GM08714 (cell line): ENCODE data around the gene CKS1B.

ENCODE experiments used
- H3K4me3 ChIP-seq: fragments of 200-500 bp; sonication (Bioruptor generic); 2 replicates; pipeline ENCODE4 v1.5.1; 2014; ENCODE audit warnings: mild to moderate bottlenecking, low read length, inconsistent platforms
- ZNF274 ChIP-seq: IDR thresholded peaks from 2 replicates; pipeline ENCODE4 v1.6.1; 2012; ENCODE audit warnings: mild to moderate bottlenecking, low read depth, low read length

Gene CKS1B

GRCh38 chr1:155012776-155013602 lies 38.5 kb downstream of the CKS1B start:
- no peak overlapping the region for H3K4me3 ChIP-seq
- TF ChIP-seq ZNF274: no peak

- no peak for TF ChIP-seq ZNF274
- no peak overlapping the region for H3K4me3 ChIP-seq
These were observed 39.2 kb downstream of the CKS1B start for GRCh38 chr1:155013632-155014031.

- no peak overlapping the region for H3K4me3 ChIP-seq
- no peak for TF ChIP-seq ZNF274
These were observed 40.4 kb downstream of the CKS1B start for GRCh38 chr1:155014709-155015508.

GRCh38 chr1:155015527-155016230 lies 41.2 kb downstream of the CKS1B start:
- no peak for TF ChIP-seq ZNF274
- H3K4me3 ChIP-seq: no peak overlapping the region

- H3K4me3 ChIP-seq: no peak overlapping the region
- no peak for TF ChIP-seq ZNF274
These were observed 41.9 kb downstream of the CKS1B start for GRCh38 chr1:155016231-155016831.

GRCh38 chr1:155017041-155017945 lies 42.8 kb downstream of the CKS1B start:
- H3K4me3 ChIP-seq: peak overlapping the region; percentile 7; the same call in 1 of the 2 replicates
- no peak for TF ChIP-seq ZNF274

- TF ChIP-seq ZNF274: no peak
- peak overlapping the region; percentile 7; the same call in 1 of the 2 replicates for H3K4me3 ChIP-seq
These were observed 43.5 kb downstream of the CKS1B start for GRCh38 chr1:155017946-155018316.

- H3K4me3 ChIP-seq: no peak overlapping the region
- TF ChIP-seq ZNF274: no peak
These were observed 44.3 kb downstream of the CKS1B start for GRCh38 chr1:155018617-155019348.

GRCh38 chr1:155019377-155020245 lies 45.1 kb downstream of the CKS1B start:
- no peak overlapping the region for H3K4me3 ChIP-seq
- no peak for TF ChIP-seq ZNF274

- no peak overlapping the region for H3K4me3 ChIP-seq
- no peak for TF ChIP-seq ZNF274
These were observed 47.9 kb downstream of the CKS1B start for GRCh38 chr1:155022136-155022926.

GRCh38 chr1:155022927-155023236 lies 48.4 kb downstream of the CKS1B start:
- TF ChIP-seq ZNF274: no peak
- H3K4me3 ChIP-seq: no peak overlapping the region
